ENCODE data around the gene METTL6. TPM values are rescaled to one million over a fixed set of nuclear protein-coding genes. Genes with fewer than 3 reads are reported as not detected.

Gene METTL6
- total RNA-seq, 2 donors from 2014 or later, result 22.3 to 24.8 TPM

DNA sequence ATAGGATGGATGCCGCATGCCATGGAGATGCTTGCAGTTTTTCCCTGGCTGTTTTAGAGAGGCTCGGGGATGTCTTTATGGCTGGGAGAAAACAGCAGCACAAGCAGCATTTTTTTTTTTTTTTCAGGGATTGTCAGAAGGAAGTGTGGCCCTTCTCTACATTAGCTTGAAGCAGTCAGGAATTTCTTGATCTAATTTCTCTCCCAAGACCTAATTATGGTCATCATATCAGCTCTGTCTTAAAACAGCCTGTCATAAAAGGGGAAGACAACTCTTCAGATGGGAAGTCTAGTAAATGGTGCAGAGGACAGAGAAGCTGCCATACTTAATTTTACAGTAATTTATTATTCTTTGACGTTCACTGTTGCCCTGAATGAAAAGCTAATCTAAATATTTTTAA, 44.5 kb upstream of the METTL6 start:
- no peaks in the 10 kb centered on the region for H3K9me3 ChIP-seq (ENCODE audit: control insufficient read depth, low read length)
- Mint-ChIP-seq H3K36me3 (ENCODE audit: low read depth) (no peaks in the 10 kb centered on the region), H3K9me3 (no peaks in the 10 kb centered on the region), H3K4me1 (no peaks in the 10 kb centered on the region), H3K27ac (no peak overlapping the region), H3K27me3 (ENCODE audit: insufficient read depth) (no peaks in the 10 kb centered on the region), H3K4me3 (no peak overlapping the region)
- no peak for DNase-seq
- H3K4me3 ChIP-seq (ENCODE audit: low read length), result no peak overlapping the region
- no peaks in the 10 kb centered on the region for H3K27me3 ChIP-seq (ENCODE audit: control insufficient read depth, insufficient read depth, low read length, poor library complexity, severe bottlenecking)
- H3K9ac ChIP-seq (ENCODE audit: extremely low read depth, low read length, poor library complexity, severe bottlenecking), result no peak overlapping the region
- no peak overlapping the region for H3K27ac ChIP-seq (ENCODE audit: low read depth, low read length)
- H3K36me3 ChIP-seq (ENCODE audit: control insufficient read depth, insufficient read depth, low read length), result no peaks in the 10 kb centered on the region
- WGBS, 2 experiments (ENCODE audit: insufficient coverage in 1 of 2, insufficient read length in 1 of 2), result 89 to 100% methylated on average over 2 of the region's 3 CpGs
- TF ChIP-seq CTCF (conservative IDR thresholded peaks at IDR 0.05), result no peak
- H3K4me1 ChIP-seq (ENCODE audit: control insufficient read depth, insufficient read depth, low read length), result no peaks in the 10 kb centered on the region

GRCh38 chr3:15470849-15471248, 43.5 kb upstream of the METTL6 start:
- no peak for TF ChIP-seq CTCF (conservative IDR thresholded peaks at IDR 0.05)
- Histone ChIP-seq H3K4me1 (ENCODE audit: control insufficient read depth, insufficient read depth, low read length) (no peaks in the 10 kb centered on the region), H3K36me3 (ENCODE audit: control insufficient read depth, insufficient read depth, low read length) (no peaks in the 10 kb centered on the region), H3K4me3 (ENCODE audit: low read length) (no peak overlapping the region), H3K27me3 (ENCODE audit: control insufficient read depth, insufficient read depth, low read length, poor library complexity, severe bottlenecking) (no peaks in the 10 kb centered on the region), H3K9me3 (ENCODE audit: control insufficient read depth, low read length) (no peaks in the 10 kb centered on the region), H3K9ac (ENCODE audit: extremely low read depth, low read length, poor library complexity, severe bottlenecking) (no peak overlapping the region), H3K27ac (ENCODE audit: low read depth, low read length) (no peak overlapping the region)
- H3K36me3 Mint-ChIP-seq (ENCODE audit: low read depth), result no peaks in the 10 kb centered on the region
- no peak overlapping the region for H3K4me3 Mint-ChIP-seq
- DNase-seq, result no peak
- no peaks in the 10 kb centered on the region for H3K4me1 Mint-ChIP-seq
- WGBS, 2 experiments (ENCODE audit: insufficient coverage in 1 of 2, insufficient read length in 1 of 2), result 91 to 100% methylated on average over 2 of the region's 2 CpGs
- no peak overlapping the region for H3K27ac Mint-ChIP-seq
- no peaks in the 10 kb centered on the region for H3K27me3 Mint-ChIP-seq (ENCODE audit: insufficient read depth)
- H3K9me3 Mint-ChIP-seq, result no peaks in the 10 kb centered on the region

DNA sequence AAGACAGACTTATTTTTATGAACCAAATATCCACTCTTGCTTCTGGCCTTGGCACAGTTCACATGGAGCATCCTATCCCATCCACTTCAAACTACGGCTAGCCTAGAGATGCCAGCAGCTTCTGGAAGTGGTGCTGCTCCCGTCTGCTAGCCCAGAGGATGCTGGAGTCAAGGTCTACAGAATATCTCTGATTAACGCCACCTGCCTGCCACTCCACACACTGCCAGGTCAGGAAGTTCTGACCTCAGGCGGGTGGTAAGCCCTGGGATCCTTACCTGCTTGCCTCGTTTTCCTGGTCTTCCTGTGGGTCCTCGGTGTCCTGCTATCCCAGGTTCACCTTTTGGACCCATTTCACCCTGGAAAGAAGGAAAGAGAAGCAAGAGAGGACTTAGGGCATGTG, 42.9 kb upstream of the METTL6 start:
- H3K9me3 Mint-ChIP-seq, result no peaks in the 10 kb centered on the region
- Histone ChIP-seq H3K4me3 (ENCODE audit: low read length) (no peak overlapping the region), H3K4me1 (ENCODE audit: control insufficient read depth, insufficient read depth, low read length) (no peaks in the 10 kb centered on the region), H3K36me3 (ENCODE audit: control insufficient read depth, insufficient read depth, low read length) (no peaks in the 10 kb centered on the region), H3K9me3 (ENCODE audit: control insufficient read depth, low read length) (no peaks in the 10 kb centered on the region), H3K27ac (ENCODE audit: low read depth, low read length) (no peak overlapping the region), H3K27me3 (ENCODE audit: control insufficient read depth, insufficient read depth, low read length, poor library complexity, severe bottlenecking) (no peaks in the 10 kb centered on the region), H3K9ac (ENCODE audit: extremely low read depth, low read length, poor library complexity, severe bottlenecking) (no peak overlapping the region)
- 66 to 90% methylated on average over 5 to 6 of the region's 6 CpGs for WGBS, 2 experiments (ENCODE audit: insufficient coverage in 1 of 2, insufficient read length in 1 of 2)
- no peaks in the 10 kb centered on the region for H3K4me1 Mint-ChIP-seq
- H3K27me3 Mint-ChIP-seq (ENCODE audit: insufficient read depth), result no peaks in the 10 kb centered on the region
- no peak overlapping the region for H3K4me3 Mint-ChIP-seq
- peak; percentile 81 for DNase-seq
- peak; percentile 69 for TF ChIP-seq CTCF (conservative IDR thresholded peaks at IDR 0.05)
- H3K27ac Mint-ChIP-seq, result no peak overlapping the region
- H3K36me3 Mint-ChIP-seq (ENCODE audit: low read depth), result no peaks in the 10 kb centered on the region

Data from endodermal cell (in vitro differentiated cells).